HG03565 (cell line): Measurements from ENCODE around the gene ZNF777.
"Not testable (repeated sequence)": the region's sequence is repeated elsewhere in the genome, so short reads cannot be mapped to it uniquely, and the experiment has no call there.

Experiments used
- ATAC-seq: cut with Tn5 transposase; IDR thresholded peaks from one replicate; pipeline ENCODE4 v1.9.1; 2021; ENCODE audit warnings: mild to moderate bottlenecking, moderate library complexity; ENCODE audit not compliant: unreplicated experiment

ZNF777 gene

DNA sequence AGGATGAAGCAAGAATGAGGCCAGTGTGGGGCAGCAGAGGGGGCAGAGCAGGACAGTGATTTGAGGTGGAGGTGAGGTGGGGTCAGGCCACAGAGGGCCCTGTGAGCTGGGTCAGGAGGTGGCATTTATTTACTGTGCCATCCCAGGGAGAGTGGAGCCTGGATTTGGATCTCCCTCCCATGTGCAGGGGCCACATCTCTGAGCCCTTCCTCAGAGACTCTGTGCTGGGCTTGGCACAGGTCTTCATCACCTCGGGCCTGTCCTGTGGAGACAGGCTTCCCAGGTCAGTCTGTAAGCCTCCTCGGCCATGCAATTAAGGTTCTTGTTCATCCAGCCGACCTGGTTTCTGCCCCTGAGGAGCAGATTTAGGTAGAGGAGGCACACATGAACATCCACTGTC lies 40.9 kb downstream of the ZNF777 start:
- no peak for ATAC-seq

DNA sequence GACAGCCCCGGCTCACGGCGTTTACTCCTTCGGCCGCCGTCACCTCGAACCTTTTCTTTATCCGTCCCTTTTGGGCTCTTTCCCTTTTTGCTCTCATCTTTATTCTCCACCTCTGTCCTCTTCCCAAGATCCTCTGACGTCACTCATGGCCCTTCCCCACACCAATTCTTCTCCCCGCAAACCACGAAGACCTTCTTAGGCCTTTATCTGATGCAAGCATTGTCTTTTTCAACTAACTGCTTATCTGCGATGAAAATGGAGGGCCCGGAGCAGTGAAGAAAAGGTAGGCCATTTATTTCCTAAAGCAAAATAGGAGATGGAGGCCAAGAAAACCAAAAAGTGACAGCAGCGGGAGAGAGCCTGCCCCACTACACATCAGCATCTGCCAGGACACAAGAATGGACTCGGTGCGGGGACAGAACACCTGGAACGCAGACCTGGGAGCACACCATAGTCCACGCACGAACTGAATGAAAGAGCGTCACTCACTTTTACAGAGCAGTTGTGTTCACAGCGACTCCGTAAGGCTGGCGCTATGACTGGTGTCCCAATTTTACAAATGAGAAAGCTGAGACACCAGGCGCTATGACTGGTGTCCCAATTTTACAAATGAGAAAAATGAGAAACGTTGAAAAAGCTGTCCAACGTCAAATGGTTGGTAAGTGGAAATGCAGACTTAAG lies 45.3 kb downstream of the ZNF777 start:
- no peak for ATAC-seq

DNA sequence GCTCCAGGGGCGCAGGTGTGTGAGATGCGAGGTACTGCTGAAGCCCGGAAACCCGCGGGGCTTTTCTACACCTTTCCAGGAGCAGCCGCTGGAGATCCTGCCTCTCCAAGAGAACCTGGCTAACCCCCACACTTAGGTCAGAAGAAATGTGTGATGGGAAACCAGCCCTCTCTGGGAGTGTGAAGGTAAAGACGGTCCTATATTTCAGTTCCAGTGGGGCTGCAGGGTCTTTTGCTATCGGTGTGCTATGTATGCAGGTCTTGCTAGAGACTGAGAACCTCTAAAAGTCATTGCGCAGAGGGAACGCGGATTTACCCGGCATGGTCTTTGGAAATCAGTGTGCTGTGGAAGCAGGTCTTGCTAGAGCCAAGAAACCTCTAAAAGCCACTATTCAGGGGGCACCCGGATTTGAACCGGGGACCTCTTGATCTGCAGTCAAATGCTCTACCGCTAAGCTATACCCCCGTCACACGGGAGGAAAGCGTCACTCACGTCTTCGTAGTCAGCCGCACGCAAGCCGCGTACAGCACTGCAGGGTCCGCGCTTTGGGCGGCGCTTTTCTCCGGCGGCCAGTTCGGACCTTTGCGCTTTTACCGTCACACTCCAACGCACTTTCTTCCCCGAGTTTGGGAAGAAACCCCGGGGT lies 46.0 kb downstream of the ZNF777 start:
- ATAC-seq: no peak

DNA sequence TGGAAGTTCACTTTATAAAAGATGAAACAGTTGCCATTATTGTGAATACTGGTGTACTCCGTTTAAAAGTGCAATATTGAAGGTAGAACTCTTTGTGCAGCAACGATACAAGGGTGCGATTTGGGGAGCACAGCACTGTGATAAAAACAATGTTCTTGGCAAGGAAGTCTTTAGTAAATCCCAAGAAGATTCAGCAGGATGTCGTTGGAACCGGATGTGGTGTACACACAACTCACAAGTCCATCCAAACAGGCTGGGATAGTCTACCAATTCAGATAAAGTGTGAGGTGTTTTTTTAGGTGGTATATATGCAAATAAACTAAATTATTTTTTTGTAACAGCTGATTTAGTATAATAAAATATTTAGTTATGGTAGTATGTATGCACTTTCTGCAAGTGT lies 46.7 kb downstream of the ZNF777 start:
- ATAC-seq: no peak

DNA sequence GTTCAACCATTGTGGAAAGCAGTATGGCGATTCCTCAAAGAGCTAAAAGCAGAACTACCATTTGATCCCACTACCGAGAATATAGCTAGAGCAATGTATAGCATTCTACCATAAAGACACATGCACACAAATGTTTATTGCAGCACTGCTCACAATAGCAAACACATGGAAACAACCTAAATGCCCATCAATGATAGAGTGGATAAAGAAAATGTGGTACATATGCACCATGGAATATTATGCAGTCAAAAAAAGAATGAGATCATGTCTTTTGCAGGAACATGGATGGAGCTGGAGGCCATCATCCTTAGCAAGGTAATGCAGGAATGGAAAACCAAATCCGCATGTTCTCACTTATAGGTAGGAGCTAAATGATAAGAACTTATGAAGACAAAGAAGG lies 47.8 kb downstream of the ZNF777 start:
- not testable (repeated sequence) for ATAC-seq

DNA sequence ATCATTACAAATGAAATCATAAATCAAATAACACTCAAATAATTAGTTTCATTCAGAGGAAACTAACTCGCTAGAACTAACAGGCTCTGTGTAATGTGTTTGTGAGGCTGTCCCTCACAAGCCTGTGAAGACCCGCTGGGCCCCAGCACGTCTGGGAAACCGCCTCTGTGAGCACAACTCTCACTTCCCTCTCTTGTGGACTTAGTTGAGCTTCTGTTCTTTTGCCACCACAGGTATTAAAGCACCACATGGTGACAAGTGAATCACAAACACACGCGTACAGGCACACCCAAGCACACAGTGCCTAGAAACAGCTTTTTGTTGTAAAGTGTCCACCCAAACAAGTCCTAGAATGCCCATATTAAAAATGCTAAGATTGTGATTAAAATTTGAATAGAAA lies 51.0 kb downstream of the ZNF777 start:
- peak; percentile 96 for ATAC-seq

DNA sequence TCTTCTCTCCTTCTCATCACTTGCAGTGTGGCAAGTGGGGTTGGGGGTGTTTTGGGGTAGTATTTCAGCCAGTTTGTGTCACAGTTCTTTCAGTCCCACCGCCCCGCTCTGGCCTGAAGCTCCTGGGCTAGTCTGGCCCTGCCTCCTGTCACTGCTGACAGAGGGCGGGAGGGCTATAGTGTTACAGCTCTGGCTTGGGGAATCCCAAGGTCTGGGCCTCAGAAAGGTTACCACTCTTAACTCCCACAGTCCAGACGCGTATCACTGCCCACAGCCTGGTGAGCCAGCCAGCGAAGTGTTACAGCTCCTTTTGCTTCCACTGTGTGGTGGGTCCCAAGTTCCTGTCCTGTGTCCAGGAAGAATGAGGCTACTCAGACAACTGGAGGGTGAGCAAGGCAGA lies 56.0 kb downstream of the ZNF777 start:
- no peak for ATAC-seq

DNA sequence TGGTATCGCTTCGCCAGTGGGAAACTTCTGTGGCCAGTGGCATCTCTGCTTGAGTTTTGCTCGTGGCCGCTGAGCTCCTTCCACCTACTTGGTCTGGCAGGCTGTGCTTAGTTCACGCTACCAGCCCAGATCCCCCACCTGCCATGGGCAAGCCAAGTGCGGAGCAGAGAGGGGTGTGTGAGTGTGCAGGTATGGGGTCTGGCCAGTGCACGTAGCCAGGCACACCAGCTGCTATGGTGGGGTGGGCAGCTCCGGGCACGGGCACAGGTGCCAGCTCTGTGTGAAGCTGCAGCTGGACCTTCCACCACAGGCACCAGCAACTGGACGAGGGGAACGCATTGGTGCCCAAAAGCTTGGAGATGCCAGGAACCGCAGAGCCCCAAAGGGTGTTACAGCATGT lies 56.5 kb downstream of the ZNF777 start:
- no peak for ATAC-seq

DNA sequence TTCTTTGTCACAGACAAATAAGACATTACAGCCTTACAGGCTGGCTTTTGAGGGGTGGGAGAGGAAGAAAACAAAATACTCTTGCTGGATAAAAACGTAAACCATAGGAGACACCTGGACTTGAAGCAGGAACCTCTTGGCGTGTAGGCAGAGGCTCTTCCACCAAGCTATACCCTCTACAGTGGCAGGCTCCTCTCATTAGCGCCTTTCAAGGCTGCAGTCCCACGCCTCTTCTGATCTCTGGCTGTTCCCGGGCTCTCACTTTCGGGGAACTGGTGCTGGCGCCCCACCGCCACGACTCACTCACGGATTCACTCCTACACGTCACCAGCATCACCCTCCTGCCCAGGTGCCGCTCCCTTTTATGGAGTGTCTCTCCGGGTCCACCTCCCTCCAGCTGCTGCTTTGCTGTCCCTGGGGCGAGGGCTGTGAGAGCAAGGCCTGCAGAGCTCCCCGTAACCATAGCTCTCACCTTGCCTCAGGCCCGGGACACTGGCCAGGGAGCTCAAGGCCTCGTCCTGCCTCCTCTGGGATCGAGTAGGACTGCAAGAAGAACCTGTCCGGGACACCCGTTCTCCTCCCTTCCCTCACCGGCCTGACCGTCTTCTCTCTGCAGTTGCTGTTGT lies 62.6 kb downstream of the ZNF777 start:
- ATAC-seq: no peak

DNA sequence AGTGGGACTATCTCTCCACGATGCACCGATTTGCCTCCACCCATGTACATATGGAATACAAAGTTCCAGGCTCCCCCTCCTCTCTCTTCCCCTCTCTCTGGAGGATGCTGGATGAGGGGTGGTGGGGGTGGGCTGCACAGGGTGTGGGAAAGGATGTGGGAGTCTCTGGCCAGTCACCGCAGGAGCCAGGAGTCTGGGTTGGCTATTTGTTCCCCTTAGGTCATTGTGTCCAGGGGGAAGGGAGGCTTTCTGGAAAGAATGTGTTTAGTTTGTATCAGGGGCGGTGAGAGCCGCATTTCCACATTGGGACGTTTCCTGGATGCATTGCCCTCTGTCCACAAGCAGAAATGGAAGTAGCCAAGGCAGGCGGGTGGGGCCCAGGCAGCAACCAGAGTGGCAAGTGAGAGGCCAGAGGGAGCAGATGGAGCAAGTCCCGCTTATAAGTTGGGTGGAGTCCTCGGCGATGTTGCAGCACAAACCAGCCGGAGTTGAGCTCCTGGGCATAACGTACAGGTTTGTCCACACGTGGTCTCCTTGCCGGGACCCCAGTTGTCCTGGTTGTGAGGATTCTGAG lies 63.3 kb downstream of the ZNF777 start:
- ATAC-seq: no peak

DNA sequence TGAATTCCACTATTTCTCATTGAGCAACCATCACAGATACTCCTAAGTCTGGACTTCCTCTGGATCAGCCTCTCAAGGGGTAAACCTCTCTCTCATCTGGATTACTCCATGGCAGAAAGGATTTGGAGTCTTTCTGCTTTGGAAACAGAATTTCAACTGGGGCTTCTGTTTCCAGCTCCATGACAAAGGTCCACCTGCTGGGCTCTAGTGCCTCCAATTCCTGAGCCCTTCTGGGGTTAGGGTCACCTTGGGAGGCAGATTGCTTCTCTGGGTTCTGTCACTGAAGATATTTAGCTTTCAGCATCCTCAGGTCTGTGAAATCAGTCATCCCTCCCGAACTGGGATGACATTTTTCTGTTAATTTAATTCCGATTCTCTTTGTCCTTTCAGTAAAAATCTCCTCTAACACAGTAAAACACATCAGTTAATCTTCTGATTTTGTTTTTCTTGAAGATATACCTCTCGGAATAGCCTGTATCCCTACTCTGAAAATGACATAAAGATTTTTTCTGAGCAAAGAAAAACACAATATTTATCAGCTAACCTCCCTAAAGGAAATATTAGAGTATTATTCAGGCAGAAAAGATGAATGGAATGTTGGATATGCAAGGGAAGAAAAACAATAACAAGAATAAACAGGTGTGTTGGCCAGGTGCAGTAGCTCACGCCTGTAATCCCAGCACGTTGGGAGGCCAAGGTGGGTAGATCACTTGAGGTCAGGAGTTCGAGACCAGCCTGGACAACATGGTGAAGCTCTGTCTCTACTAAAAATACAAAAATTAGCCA lies 72.1 kb downstream of the ZNF777 start:
- not testable (repeated sequence) for ATAC-seq

DNA sequence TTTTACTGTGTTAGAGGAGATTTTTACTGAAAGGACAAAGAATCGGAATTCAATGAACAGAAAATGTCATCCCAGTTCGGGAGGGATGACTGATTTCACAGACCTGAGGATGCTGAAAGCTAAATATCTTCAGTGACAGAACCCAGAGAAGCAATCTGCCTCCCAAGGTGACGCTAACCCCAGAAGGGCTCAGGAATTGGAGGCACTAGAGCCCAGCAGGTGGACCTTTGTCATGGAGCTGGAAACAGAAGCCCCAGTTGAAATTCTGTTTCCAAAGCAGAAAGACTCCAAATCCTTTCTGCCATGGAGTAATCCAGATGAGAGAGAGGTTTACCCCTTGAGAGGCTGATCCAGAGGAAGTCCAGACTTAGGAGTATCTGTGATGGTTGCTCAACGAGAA lies 74.3 kb downstream of the ZNF777 start:
- ATAC-seq: not testable (repeated sequence)

DNA sequence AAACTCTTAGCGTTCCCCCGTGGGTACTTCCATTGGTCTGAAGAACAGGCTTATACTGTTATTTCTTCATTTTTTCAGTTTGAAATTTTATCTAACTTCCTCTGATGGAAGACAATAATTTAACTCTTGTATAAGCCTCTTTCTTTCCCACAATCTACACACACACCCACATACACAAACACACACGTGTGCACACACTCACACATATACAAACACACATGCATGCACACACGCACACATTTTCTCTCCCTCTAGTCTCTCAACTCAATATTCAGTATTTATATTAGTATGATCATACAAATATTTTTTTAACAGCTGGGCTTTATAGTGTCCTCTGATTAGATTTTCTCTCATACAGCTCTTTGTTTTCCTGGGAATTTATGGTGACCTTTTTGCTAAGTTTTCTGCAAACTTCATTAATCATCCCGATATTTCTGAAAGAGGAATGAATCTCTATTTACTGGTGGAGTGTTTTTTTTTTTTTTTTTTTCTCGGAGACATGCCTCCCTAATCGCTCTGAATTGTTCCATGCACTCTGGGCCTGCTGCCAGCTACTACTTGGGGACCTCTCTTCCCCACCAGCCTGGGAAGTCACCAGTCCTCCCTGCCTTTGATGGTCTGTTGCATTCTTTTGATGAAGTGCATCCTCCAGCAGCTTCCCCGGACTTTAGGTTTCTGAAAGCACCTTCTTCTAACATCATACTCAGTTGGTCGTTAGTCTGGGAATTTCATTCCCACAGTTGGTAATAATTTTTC lies 75.5 kb downstream of the ZNF777 start:
- ATAC-seq: no peak
